A673 (cell line): ENCODE measurements around the gene HYAL2.

ENCODE experiments used
- CTCF ChIP-seq: fragments of 300-800, 200-600 bp; sonication (generic); conservative IDR thresholded peaks from 2 replicates; pipeline ENCODE4 v1.5.1; 2017; ENCODE audit warnings: low read depth, mild to moderate bottlenecking, antibody characterized with exemption, low read length, moderate library complexity, mixed read lengths
- EZH2 ChIP-seq: fragments of 200-600 bp; sonication (generic); IDR thresholded peaks from 2 replicates; pipeline ENCODE4 v1.6.1; 2017; ENCODE audit warnings: borderline replicate concordance, low read depth, mild to moderate bottlenecking, mixed read lengths, antibody characterized with exemption, low read length; ENCODE audit not compliant: poor library complexity, severe bottlenecking

- TF ChIP-seq EZH2 (no peak), CTCF (no peak)
Measured at GRCh38 chr3:50327943-50328691, 5.6 kb upstream of the HYAL2 start, which contains the start of gene TUSC2.
